ENCODE data around the gene TASP1.

- TF ChIP-seq CTCF (IDR thresholded peaks at IDR 0.05) (no peak), EZH2 (IDR thresholded peaks at IDR 0.05; ENCODE audit: borderline replicate concordance, insufficient read depth, low read depth, low read length, poor library complexity, severe bottlenecking) (no peak)
Measured at GRCh38 chr20:13507646-13508045, 131.1 kb downstream of the TASP1 start.

Measured in B cell (primary cell).